ENCODE results near the gene CORO7. TPM values are rescaled to one million over a fixed set of nuclear protein-coding genes. Genes with fewer than 3 reads are reported as not detected.

CORO7 gene
- total and polyA plus RNA-seq, 4 donors, result 15.3 to 60.1 (median 40.7) TPM

- peaks cover 0 to 1% of the 10 kb centered on the region in 2 donors for H3K36me3 ChIP-seq (ENCODE audit: control insufficient read depth in 1 of 2, insufficient read depth in 2 of 2, low read length in 1 of 2)
- H3K9me3 ChIP-seq (ENCODE audit: control insufficient read depth, low read length), result no peaks in the 10 kb centered on the region
- 1 to 2% methylated on average over 37 to 44 of the region's 44 CpGs for WGBS, 2 donors
- H3K4me1 ChIP-seq (ENCODE audit: control insufficient read depth in 1 of 2, insufficient read depth in 2 of 2, low read length in 2 of 2), result no peaks in the 10 kb centered on the region
- DNase-seq (peak; percentile 78 to 85), ATAC-seq (ENCODE audit: low FRiP score) (peak; percentile 39)
- intact Hi-C loops (cut with DNase I), result no loop called here
- H3K27me3 ChIP-seq (ENCODE audit: control insufficient read depth in 1 of 2, insufficient read depth in 2 of 2, low read length in 1 of 2), result no peaks in the 10 kb centered on the region
- no peak overlapping the region for H3K27ac ChIP-seq (ENCODE audit: low read depth in 1 of 2, low read length in 2 of 2)
- H3K4me3 ChIP-seq (ENCODE audit: low read length in 2 of 2), result peak overlapping the region; percentile 69 to 76
Observed at GRCh38 chr16:4415538-4416199, 727 bp downstream of the CORO7 start.

GRCh38 chr16:4414187-4414917 is 2.0 kb downstream of the CORO7 start:
- Histone ChIP-seq H3K4me1 (ENCODE audit: control insufficient read depth in 1 of 2, insufficient read depth in 2 of 2, low read length in 2 of 2) (no peaks in the 10 kb centered on the region), H3K9me3 (ENCODE audit: control insufficient read depth, low read length) (no peaks in the 10 kb centered on the region), H3K27ac (ENCODE audit: low read depth in 1 of 2, low read length in 2 of 2) (no peak overlapping the region), H3K27me3 (ENCODE audit: control insufficient read depth in 1 of 2, insufficient read depth in 2 of 2, low read length in 1 of 2) (no peaks in the 10 kb centered on the region), H3K4me3 (ENCODE audit: low read length in 2 of 2) (no peak overlapping the region), H3K36me3 (ENCODE audit: control insufficient read depth in 1 of 2, insufficient read depth in 2 of 2, low read length in 1 of 2) (peaks cover 0 to 1% of the 10 kb centered on the region in 2 donors)
- DNase-seq, result no peak
- WGBS, 2 donors, result 87 to 94% methylated on average over 7 of the region's 7 CpGs
- intact Hi-C loops (cut with DNase I), result no loop called here
- no peak for ATAC-seq (ENCODE audit: low FRiP score)

GRCh38 chr16:4412854-4413253 is 3.5 kb downstream of the CORO7 start:
- H3K27me3 ChIP-seq (ENCODE audit: control insufficient read depth in 1 of 2, insufficient read depth in 2 of 2, low read length in 1 of 2), result no peaks in the 10 kb centered on the region
- DNase-seq (peak in 1 of 2 donors; percentile 9), ATAC-seq (ENCODE audit: low FRiP score) (no peak)
- intact Hi-C loops (cut with DNase I), result no loop called here
- H3K27ac ChIP-seq (ENCODE audit: low read depth in 1 of 2, low read length in 2 of 2), result no peak overlapping the region
- 94% methylated on average over 4 of the region's 4 CpGs for WGBS, 2 donors
- H3K36me3 ChIP-seq (ENCODE audit: control insufficient read depth in 1 of 2, insufficient read depth in 2 of 2, low read length in 1 of 2), result peaks cover 0 to 1% of the 10 kb centered on the region in 2 donors
- H3K9me3 ChIP-seq (ENCODE audit: control insufficient read depth, low read length), result no peaks in the 10 kb centered on the region
- H3K4me1 ChIP-seq (ENCODE audit: control insufficient read depth in 1 of 2, insufficient read depth in 2 of 2, low read length in 2 of 2), result no peaks in the 10 kb centered on the region
- no peak overlapping the region for H3K4me3 ChIP-seq (ENCODE audit: low read length in 2 of 2)

GRCh38 chr16:4412159-4412558 is 4.2 kb downstream of the CORO7 start:
- intact Hi-C loops (cut with DNase I), result no loop called here
- ATAC-seq (ENCODE audit: low FRiP score), result no peak
- Histone ChIP-seq H3K36me3 (ENCODE audit: control insufficient read depth in 1 of 2, insufficient read depth in 2 of 2, low read length in 1 of 2) (peaks cover 0 to 1% of the 10 kb centered on the region in 2 donors), H3K4me1 (ENCODE audit: control insufficient read depth in 1 of 2, insufficient read depth in 2 of 2, low read length in 2 of 2) (no peaks in the 10 kb centered on the region), H3K27me3 (ENCODE audit: control insufficient read depth in 1 of 2, insufficient read depth in 2 of 2, low read length in 1 of 2) (no peaks in the 10 kb centered on the region), H3K9me3 (ENCODE audit: control insufficient read depth, low read length) (no peaks in the 10 kb centered on the region), H3K27ac (ENCODE audit: low read depth in 1 of 2, low read length in 2 of 2) (no peak overlapping the region), H3K4me3 (ENCODE audit: low read length in 2 of 2) (no peak overlapping the region)
- DNase-seq, result peak in 1 of 2 donors; percentile 23
- WGBS, 2 donors, result 95 to 97% methylated on average over 8 of the region's 8 CpGs

GRCh38 chr16:4411684-4412083 is 4.7 kb downstream of the CORO7 start:
- H3K36me3 ChIP-seq (ENCODE audit: control insufficient read depth in 1 of 2, insufficient read depth in 2 of 2, low read length in 1 of 2), result peaks cover 0 to 1% of the 10 kb centered on the region in 2 donors
- peak in 1 of 2 donors; percentile 57 for DNase-seq

GRCh38 chr16:4410335-4411075 is 5.9 kb downstream of the CORO7 start:
- H3K4me1 ChIP-seq (ENCODE audit: control insufficient read depth in 1 of 2, insufficient read depth in 2 of 2, low read length in 2 of 2), result no peaks in the 10 kb centered on the region
- no peak overlapping the region for H3K4me3 ChIP-seq (ENCODE audit: low read length in 2 of 2)
- DNase-seq (peak in 1 of 2 donors; percentile 35), ATAC-seq (ENCODE audit: low FRiP score) (no peak)
- WGBS, 2 donors, result 44 to 49% methylated on average over 15 of the region's 15 CpGs
- H3K27ac ChIP-seq (ENCODE audit: low read depth in 1 of 2, low read length in 2 of 2), result no peak overlapping the region
- H3K27me3 ChIP-seq (ENCODE audit: control insufficient read depth in 1 of 2, insufficient read depth in 2 of 2, low read length in 1 of 2), result no peaks in the 10 kb centered on the region
- no peaks in the 10 kb centered on the region for H3K9me3 ChIP-seq (ENCODE audit: control insufficient read depth, low read length)
- intact Hi-C loops (cut with DNase I), result loop anchor here in 1 of 2 donors (1.0 kb wide), 1 partner anchor 16 kb away; no protein-coding TSS in a partner anchor
- H3K36me3 ChIP-seq (ENCODE audit: control insufficient read depth in 1 of 2, insufficient read depth in 2 of 2, low read length in 1 of 2), result peaks cover 0 to 1% of the 10 kb centered on the region in 2 donors

More at GRCh38 chr16:4411684-4412083, 4.7 kb downstream of the CORO7 start:
- Histone ChIP-seq H3K27ac (ENCODE audit: low read depth in 1 of 2, low read length in 2 of 2) (no peak overlapping the region), H3K4me3 (ENCODE audit: low read length in 2 of 2) (no peak overlapping the region), H3K4me1 (ENCODE audit: control insufficient read depth in 1 of 2, insufficient read depth in 2 of 2, low read length in 2 of 2) (no peaks in the 10 kb centered on the region), H3K27me3 (ENCODE audit: control insufficient read depth in 1 of 2, insufficient read depth in 2 of 2, low read length in 1 of 2) (no peaks in the 10 kb centered on the region), H3K9me3 (ENCODE audit: control insufficient read depth, low read length) (no peaks in the 10 kb centered on the region)
- 80 to 85% methylated on average over 16 of the region's 16 CpGs for WGBS, 2 donors
- intact Hi-C loops (cut with DNase I), result loop anchor here in 1 of 2 donors (1.0 kb wide), 1 partner anchor 17 kb away; no protein-coding TSS in a partner anchor
- ATAC-seq (ENCODE audit: low FRiP score), result no peak

- no peak overlapping the region for H3K4me3 ChIP-seq (ENCODE audit: low read length in 2 of 2)
- H3K27me3 ChIP-seq (ENCODE audit: control insufficient read depth in 1 of 2, insufficient read depth in 2 of 2, low read length in 1 of 2), result no peaks in the 10 kb centered on the region
- DNase-seq (no peak), ATAC-seq (ENCODE audit: low FRiP score) (no peak)
- intact Hi-C loops (cut with DNase I), result loop anchor here in 1 of 2 donors (10.0 kb wide), 1 partner anchor 205 kb away; no protein-coding TSS in a partner anchor
- no peaks in the 10 kb centered on the region for H3K4me1 ChIP-seq (ENCODE audit: control insufficient read depth in 1 of 2, insufficient read depth in 2 of 2, low read length in 2 of 2)
- WGBS, 2 donors, result 86 to 88% methylated on average over 19 of the region's 19 CpGs
- no peak overlapping the region for H3K27ac ChIP-seq (ENCODE audit: low read depth in 1 of 2, low read length in 2 of 2)
- H3K9me3 ChIP-seq (ENCODE audit: control insufficient read depth, low read length), result no peaks in the 10 kb centered on the region
- H3K36me3 ChIP-seq (ENCODE audit: control insufficient read depth in 1 of 2, insufficient read depth in 2 of 2, low read length in 1 of 2), result peaks cover 0 to 1% of the 10 kb centered on the region in 2 donors
Observed at GRCh38 chr16:4409081-4409932, 7.1 kb downstream of the CORO7 start.

- Histone ChIP-seq H3K4me3 (ENCODE audit: low read length in 2 of 2) (no peak overlapping the region), H3K27me3 (ENCODE audit: control insufficient read depth in 1 of 2, insufficient read depth in 2 of 2, low read length in 1 of 2) (no peaks in the 10 kb centered on the region), H3K4me1 (ENCODE audit: control insufficient read depth in 1 of 2, insufficient read depth in 2 of 2, low read length in 2 of 2) (no peaks in the 10 kb centered on the region), H3K36me3 (ENCODE audit: control insufficient read depth in 1 of 2, insufficient read depth in 2 of 2, low read length in 1 of 2) (peaks cover 0 to 1% of the 10 kb centered on the region in 2 donors), H3K9me3 (ENCODE audit: control insufficient read depth, low read length) (no peaks in the 10 kb centered on the region), H3K27ac (ENCODE audit: low read depth in 1 of 2, low read length in 2 of 2) (no peak overlapping the region)
- DNase-seq (no peak), ATAC-seq (ENCODE audit: low FRiP score) (no peak)
- 88 to 92% methylated on average over 10 of the region's 10 CpGs for WGBS, 2 donors
- intact Hi-C loops (cut with DNase I), result loop anchor here in 1 of 2 donors (10.0 kb wide), 1 partner anchor 204 kb away; no protein-coding TSS in a partner anchor
Observed at GRCh38 chr16:4408323-4408690, 8.1 kb downstream of the CORO7 start.
